Gastrocnemius medialis (tissue), 4 donors: ENCODE results near the gene CBX8.
"Not testable (repeated sequence)": the region's sequence is repeated elsewhere in the genome, so short reads cannot be mapped to it uniquely, and the experiment has no call there.

Experiments
- CTCF ChIP-seq, 5 experiments: fragments of 450-650 bp in 3 of 5; fragments of 200-600 bp in 2 of 5; sonication (generic) in 2 of 5; IDR thresholded peaks in 4 of 5; conservative IDR thresholded peaks in 1 of 5; 1 replicate in 4 of 5; 2 replicates in 1 of 5; pipeline ENCODE4 v1.5.1; 2016 to 2019; ENCODE audit warnings: antibody characterized with exemption in 5 of 5, mild to moderate bottlenecking in 3 of 5, moderate library complexity in 3 of 5
- POLR2A ChIP-seq, 2 donors: fragments of 450-650 bp; IDR thresholded peaks; one replicate each; pipeline ENCODE4 v1.6.1; 2017; ENCODE audit warnings: antibody characterized with exemption in 2 of 2, mild to moderate bottlenecking in 2 of 2, moderate library complexity in 2 of 2

DNA sequence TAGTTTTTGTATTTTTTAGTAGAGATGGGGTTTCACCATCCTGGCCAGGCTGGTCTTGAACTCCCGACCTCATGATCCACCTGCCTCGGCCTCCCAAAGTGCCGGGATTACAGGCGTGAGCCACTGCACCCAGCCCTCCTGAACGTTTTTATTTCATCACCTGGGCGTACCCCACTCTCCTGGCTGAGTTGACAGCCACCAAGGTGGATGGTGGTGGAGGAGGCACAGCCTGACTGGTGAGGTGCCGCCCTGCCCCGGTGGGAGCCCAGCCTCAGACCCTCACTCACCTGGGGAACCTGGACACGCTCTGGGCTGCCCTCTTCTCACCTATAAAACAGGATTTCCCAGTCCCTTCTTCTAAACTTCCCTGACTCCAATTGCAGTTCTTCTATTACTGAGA, 24.2 kb downstream of the CBX8 start:
- TF ChIP-seq CTCF (IDR thresholded peaks at IDR 0.05 in 4 of 5, conservative IDR thresholded peaks at IDR 0.05 in 1 of 5); POLR2A (IDR thresholded peaks at IDR 0.05): not testable (repeated sequence)
